ENCODE results near the gene KCNJ6. TPM values are rescaled to one million over a fixed set of nuclear protein-coding genes. Genes with fewer than 3 reads are reported as not detected.

The KCNJ6 gene
- total and polyA plus RNA-seq, 2 of the 8 experiments (the other 6 are each of a cell fraction or from before 2014, with no cell fraction given) = 0.51 to 1.2 TPM

DNA sequence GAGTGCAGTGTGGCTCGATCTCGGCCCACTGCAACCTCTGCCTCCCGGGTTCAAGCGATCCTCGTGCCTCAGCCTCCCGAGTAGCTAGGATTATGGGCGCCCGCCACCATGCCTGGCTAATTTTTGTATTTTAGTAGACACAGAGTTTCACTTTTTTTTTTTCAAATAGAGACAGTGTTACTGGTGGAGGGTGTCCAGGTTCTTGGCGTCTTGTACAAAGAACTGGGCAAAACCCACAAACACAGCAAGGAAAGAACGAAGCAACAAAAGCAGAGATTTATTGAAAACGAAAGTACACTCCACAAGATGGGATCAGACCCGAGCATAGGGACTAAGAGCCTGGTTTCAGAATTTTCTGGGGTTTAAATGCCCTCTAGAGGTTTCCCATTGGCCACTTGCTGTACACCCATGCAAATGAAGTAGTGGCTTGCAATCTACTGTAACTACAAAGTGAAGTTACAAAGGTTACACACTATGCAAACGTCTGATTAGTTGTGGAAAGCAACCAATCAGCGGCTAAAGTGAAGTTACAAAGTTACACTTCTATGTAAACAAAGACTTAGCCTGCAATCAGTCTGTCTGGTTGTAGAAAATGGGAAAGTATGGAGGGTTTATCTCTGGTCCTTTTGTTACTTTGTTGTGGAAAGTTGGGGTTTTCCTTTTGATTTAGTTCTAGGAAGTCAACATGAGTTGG, 350.6 kb downstream of the KCNJ6 start:
- no peak overlapping the region for H2AK5ac ChIP-seq (ENCODE audit: low read depth, low read length)
- no peaks in the 10 kb centered on the region for H3K79me2 ChIP-seq (ENCODE audit: control insufficient read depth in 1 of 2, insufficient read depth in 2 of 2, low read length in 2 of 2)
- no peak overlapping the region for H3K27ac ChIP-seq (ENCODE audit: low read depth, low read length)
- no peaks in the 10 kb centered on the region for H3K36me3 ChIP-seq (ENCODE audit: control insufficient read depth in 2 of 4, insufficient read depth in 4 of 4, low read length in 3 of 4)
- H4K91ac ChIP-seq (replicated peaks; ENCODE audit: insufficient read length, low read length) = no peak overlapping the region
- peaks cover 0 to 7% (median 3%) of the 10 kb centered on the region in 4 experiments; a peak in 5 of 7 replicates for H3K27me3 ChIP-seq (replicated peaks in 1 of 4; ENCODE audit: control insufficient read depth in 3 of 4, extremely low read depth in 1 of 4, insufficient read depth in 3 of 4, low read length in 3 of 4)
- DNase-seq (ENCODE audit: low read depth in 1 of 2, low spot score in 2 of 2) (peak in 1 of 2 experiments; percentile 23), FAIRE-seq (no peak)
- H2BK20ac ChIP-seq (ENCODE audit: low read length) = no peak overlapping the region
- H3K4me1 ChIP-seq (replicated peaks in 1 of 4; ENCODE audit: control insufficient read depth in 3 of 4, insufficient read depth in 4 of 4, low read length in 3 of 4) = peaks cover 4 to 16% (median 12%) of the 10 kb centered on the region in 4 experiments
- no peak overlapping the region for H2BK12ac ChIP-seq (ENCODE audit: low read depth, low read length)
- H3K9ac ChIP-seq (replicated peaks in 1 of 4; ENCODE audit: extremely low read depth in 1 of 4, low read depth in 3 of 4, low read length in 3 of 4) = no peak overlapping the region
- H3K14ac ChIP-seq (ENCODE audit: insufficient read length) = no peak overlapping the region
- POLR2A ChIA-PET (ENCODE audit: partially characterized antibody) = interaction anchor here (3.3 kb wide), 1 partner anchor 26 kb away, joined by 26 read pairs; no protein-coding TSS in a partner anchor
- 83% methylated on average over 12 of the region's 14 CpGs; no CpG with 5 or more reads in 1 of the 2 experiments for WGBS, 2 experiments (ENCODE audit: extremely low coverage in 1 of 2, insufficient coverage in 1 of 2, insufficient read length in 1 of 2, insufficient replicate concordance in 2 of 2, low coverage in 1 of 2, low lambda C conversion rate in 2 of 2, missing lambda C conversion rate in 1 of 2)
- H3K23me2 ChIP-seq (ENCODE audit: low read depth, low read length) = peaks cover 5% of the 10 kb centered on the region; the same call in 1 of the 2 replicates
- no peak overlapping the region for H4K5ac ChIP-seq (ENCODE audit: insufficient read length, low read depth, low read length)
- H3K4me3 ChIP-seq (ENCODE audit: extremely low read depth in 1 of 4, insufficient read depth in 2 of 4, low read depth in 3 of 4, low read length in 4 of 4) = no peak overlapping the region
- no peak overlapping the region for H2BK120ac ChIP-seq (replicated peaks; ENCODE audit: low read depth, low read length)
- no peak overlapping the region for H3K4ac ChIP-seq (replicated peaks; ENCODE audit: insufficient read length, low read depth, low read length)
- no peak overlapping the region for H4K8ac ChIP-seq (ENCODE audit: extremely low read depth, insufficient read depth, low read length)
- no peak overlapping the region for H3K18ac ChIP-seq (ENCODE audit: extremely low read depth, low read length)
- H3K56ac ChIP-seq (replicated peaks; ENCODE audit: insufficient read length, low read depth, low read length) = no peak overlapping the region
- no peaks in the 10 kb centered on the region for H3K79me1 ChIP-seq (ENCODE audit: low read depth, low read length)
- H3K23ac ChIP-seq (ENCODE audit: insufficient read length) = no peak overlapping the region
- no peaks in the 10 kb centered on the region for H4K20me1 ChIP-seq (replicated peaks in 1 of 2; ENCODE audit: control insufficient read depth in 1 of 2, insufficient read depth in 2 of 2, low read length in 2 of 2)
- H2BK15ac ChIP-seq (ENCODE audit: low read length) = no peak overlapping the region
- H3K4me2 ChIP-seq (ENCODE audit: insufficient read depth in 1 of 2, low read depth in 2 of 2, low read length in 2 of 2) = peak overlapping the region in 1 of 2 experiments; percentile 74; a peak in 1 of 4 replicates
- peaks cover 0 to 9% of the 10 kb centered on the region in 2 experiments; a peak in 1 of 4 replicates for H3K9me3 ChIP-seq (ENCODE audit: insufficient read depth in 2 of 2, low read depth in 1 of 2, low read length in 1 of 2)
- no peak overlapping the region for H2BK5ac ChIP-seq (ENCODE audit: low read depth, low read length)
- no peak overlapping the region for H2AFZ ChIP-seq (ENCODE audit: low read length)
- CTCF ChIA-PET (ENCODE audit: partially characterized antibody) = interaction anchor here (2.4 kb wide), 1 partner anchor 18 kb away, joined by 10 read pairs; no protein-coding TSS in a partner anchor
- no peak for TF ChIP-seq CBX5 (IDR thresholded peaks at IDR 0.05; ENCODE audit: low read depth, low read length)
- TF ChIP-seq SIRT6 (IDR thresholded peaks at IDR 0.05; ENCODE audit: low read length) = no peak
- TF ChIP-seq SP4 (IDR thresholded peaks at IDR 0.05; ENCODE audit: low read length) = no peak
- TF ChIP-seq, protein P1, sequence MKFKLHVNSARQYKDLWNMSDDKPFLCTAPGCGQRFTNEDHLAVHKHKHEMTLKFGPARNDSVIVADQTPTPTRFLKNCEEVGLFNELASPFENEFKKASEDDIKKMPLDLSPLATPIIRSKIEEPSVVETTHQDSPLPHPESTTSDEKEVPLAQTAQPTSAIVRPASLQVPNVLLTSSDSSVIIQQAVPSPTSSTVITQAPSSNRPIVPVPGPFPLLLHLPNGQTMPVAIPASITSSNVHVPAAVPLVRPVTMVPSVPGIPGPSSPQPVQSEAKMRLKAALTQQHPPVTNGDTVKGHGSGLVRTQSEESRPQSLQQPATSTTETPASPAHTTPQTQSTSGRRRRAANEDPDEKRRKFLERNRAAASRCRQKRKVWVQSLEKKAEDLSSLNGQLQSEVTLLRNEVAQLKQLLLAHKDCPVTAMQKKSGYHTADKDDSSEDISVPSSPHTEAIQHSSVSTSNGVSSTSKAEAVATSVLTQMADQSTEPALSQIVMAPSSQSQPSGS (IDR thresholded peaks at IDR 0.05; ENCODE audit: low read length) = no peak
- no peak for TF ChIP-seq KDM4A (IDR thresholded peaks at IDR 0.05; ENCODE audit: low read depth, low read length, severe bottlenecking)
- TF ChIP-seq TBP (IDR thresholded peaks at IDR 0.05; ENCODE audit: low read depth, low read length) = no peak
- TF ChIP-seq RBBP5 (IDR thresholded peaks at IDR 0.05; ENCODE audit: borderline replicate concordance, low read depth, low read length) = no peak
- TF ChIP-seq, protein P2, sequence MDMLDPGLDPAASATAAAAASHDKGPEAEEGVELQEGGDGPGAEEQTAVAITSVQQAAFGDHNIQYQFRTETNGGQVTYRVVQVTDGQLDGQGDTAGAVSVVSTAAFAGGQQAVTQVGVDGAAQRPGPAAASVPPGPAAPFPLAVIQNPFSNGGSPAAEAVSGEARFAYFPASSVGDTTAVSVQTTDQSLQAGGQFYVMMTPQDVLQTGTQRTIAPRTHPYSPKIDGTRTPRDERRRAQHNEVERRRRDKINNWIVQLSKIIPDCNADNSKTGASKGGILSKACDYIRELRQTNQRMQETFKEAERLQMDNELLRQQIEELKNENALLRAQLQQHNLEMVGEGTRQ (IDR thresholded peaks at IDR 0.05; ENCODE audit: low read length) = no peak
- no peak for TF ChIP-seq SAP30 (IDR thresholded peaks at IDR 0.05; ENCODE audit: insufficient read depth, insufficient replicate concordance, low read length)
